Amygdala (tissue), 56 donors: ENCODE measurements around the gene FRMPD1.

Source experiments
- DNase-seq, 56 donors: peaks; one replicate each; lab custom pipeline; 2025; lab: John Stamatoyannopoulos, UW

Gene FRMPD1

GRCh38 chr9:37632479-37632878 is 18.3 kb upstream of the FRMPD1 start:
- no peak for DNase-seq

DNA sequence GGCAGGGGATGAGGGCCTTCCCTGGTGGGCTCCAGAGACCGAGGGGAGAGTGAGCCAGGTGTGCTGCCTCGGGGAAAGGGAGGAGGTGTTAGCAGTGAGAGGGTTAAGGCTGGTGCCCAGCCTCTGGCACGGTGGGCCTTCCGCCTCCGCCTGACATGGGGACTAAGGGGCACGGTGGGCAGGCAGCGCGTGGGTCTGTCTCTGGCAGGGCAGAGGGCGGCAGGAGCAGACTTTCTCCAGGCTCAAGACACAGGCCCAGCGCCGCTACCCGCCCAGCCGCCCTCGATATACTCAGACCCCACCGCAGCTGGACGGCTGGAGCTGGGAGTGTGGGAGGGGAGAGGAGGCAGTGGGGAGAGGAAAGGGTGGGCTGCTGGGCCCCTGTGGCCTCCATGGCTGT is 14.9 kb upstream of the FRMPD1 start:
- no peak for DNase-seq

GRCh38 chr9:37636511-37637448 is 14.0 kb upstream of the FRMPD1 start:
- no peak for DNase-seq

DNA sequence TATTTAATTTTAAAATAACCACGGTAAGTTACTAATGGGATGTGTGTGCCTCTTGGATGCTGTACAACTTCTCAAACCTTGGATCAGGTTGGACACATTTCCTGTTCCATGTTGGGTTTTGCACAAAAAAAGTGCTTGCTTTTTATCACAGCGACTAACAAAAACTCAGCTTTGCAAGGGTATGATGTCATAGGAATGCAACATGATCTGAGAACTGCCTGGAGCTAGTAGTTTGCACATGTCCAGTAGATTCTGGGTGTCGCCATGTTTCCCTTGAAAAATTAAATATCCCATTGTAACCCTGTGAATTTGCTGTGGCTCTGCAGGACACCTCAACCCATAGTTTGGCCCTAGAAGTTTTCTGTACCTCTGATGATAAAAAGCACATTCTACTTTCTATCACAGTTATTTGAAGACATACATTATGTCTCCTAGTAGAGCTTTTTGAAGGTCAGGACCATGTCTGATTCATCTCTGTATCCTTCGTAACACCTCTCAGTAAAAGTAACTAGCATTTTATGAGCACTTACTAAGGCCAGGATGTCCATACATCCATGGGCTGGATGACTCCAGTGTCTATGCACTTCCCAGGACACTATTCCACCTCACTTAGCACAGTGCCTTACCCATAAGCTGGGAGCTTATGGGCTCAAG is 11.5 kb upstream of the FRMPD1 start:
- no peak for DNase-seq

DNA sequence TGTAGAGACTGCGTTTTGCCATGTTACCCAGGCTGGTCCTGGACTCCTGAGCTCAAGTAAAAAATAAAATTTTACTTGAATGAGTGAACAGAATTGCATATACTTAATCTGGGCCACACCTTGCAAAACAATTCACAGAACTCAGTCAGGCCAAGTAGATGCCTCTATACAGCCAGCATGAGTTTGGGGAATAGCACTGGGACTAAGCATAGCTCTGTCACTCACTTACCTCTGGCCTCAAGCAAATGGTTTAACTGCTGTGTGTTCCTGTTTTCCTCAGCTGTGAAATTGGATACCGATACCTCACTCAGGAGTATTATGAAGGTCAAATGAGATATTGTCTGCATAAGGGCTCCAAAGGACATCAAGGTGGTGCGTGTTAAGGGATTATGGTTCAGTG is 10.9 kb upstream of the FRMPD1 start:
- no peak for DNase-seq

DNA sequence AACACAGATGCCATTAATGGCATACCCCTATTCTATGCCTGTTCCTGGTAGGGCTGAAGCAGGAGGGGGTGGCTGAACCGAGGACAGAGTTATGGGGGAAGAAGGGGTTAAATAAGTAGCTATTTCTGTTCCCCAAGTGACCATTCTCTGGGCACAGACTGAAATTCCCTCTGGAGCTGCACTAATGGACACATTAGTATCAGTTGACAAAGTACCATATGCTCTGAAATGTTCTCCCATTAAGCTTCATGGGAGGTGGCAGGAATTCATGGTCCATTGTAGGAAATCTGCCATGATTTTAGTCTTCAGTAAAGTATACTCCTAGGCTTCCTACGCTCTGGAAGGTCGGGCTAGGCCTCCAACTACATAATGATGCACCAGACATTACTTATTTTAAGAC is 10.5 kb upstream of the FRMPD1 start:
- no peak for DNase-seq

GRCh38 chr9:37641331-37641730 is 9.4 kb upstream of the FRMPD1 start:
- no peak for DNase-seq

DNA sequence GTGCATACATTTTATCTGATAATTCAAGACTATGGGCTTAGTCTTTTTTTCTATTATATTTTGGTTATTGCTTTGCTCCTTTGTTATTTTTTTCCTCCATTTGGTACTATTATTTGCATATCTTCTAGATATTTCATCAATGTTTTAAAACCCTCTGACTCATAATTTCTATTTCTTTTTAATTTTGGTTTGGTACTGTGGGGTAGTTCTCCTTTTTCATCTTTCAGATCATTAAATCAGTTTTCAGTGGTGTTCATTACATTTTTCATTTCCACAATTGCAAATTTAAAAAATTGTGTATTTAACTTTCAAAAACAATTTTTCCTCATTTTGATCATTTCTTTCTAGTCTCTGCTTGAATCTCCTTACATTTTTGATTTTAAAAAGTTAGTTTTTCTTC is 7.5 kb upstream of the FRMPD1 start:
- no peak for DNase-seq

- no peak for DNase-seq
Measured at GRCh38 chr9:37645903-37646506, 4.7 kb upstream of the FRMPD1 start.

DNA sequence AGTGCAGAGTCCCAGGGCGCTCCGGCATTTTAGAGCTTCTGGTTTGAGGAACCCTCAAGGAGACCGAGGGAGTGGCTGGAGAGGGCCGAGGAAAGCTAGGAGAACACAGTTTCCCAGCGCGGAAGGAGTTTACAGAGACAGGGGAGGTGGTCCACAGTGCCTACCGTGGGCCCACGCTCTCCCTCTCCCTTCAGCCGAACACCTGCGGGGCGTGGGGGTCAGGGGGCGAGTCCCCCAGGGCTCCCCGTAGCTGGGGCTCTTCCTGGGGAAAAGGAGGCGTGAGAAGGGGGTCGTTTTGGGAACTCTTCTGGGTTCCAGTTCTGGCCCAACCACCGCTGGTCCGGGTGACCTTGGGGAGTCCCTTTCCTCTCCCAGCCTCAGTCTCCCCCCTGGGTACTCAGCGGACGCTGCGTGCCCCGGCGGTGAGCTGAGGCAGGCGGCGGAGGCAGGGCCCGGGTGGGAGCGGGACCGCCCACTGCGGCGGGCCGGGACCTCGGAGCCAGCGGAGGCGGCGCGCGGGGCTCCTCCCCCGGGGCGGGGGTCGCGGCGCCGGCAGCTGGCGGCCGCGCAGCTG is 368 bp upstream of the FRMPD1 start:
- peak in 1 of 56 donors; percentile 31 for DNase-seq

DNA sequence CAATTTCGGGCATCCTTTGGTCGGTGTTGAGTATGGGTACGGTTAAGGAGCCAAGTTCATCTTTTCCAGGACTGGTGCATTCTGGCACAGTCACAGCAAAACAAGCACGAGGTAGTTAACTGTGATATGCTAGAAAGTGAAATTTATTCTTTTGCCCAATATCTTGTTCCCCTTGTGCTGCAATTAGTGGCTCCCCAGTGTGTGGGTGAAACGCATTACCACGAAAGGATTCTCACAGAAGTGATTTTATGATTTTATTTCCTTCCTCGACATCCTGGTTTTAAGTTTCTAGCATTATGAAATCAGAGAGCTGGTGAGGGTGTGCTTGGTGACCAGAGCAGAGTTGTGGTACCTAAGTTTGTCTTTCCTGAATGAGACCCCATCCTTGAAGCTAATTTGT is 1.5 kb downstream of the FRMPD1 start:
- no peak for DNase-seq

DNA sequence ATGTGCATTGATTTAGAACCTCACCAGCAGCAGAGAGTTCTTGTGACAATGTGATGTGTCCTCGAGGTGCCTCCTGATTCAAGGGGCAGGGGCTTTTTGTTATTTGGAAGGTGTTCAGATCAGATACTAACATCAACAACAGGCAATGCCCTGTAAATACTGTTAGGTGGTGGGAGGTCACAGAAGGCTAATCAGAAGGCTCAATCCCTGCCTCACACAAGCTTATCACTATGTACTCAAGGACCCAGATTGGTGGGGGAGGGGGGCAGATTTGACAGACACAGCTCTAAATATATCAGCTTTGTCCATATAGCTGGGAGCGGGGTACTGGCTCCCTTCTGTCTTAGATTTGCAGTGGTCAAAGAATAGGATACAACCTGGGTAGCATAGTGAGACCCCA is 2.6 kb downstream of the FRMPD1 start:
- no peak for DNase-seq

- no peak for DNase-seq
Measured at GRCh38 chr9:37656936-37657335, 6.2 kb downstream of the FRMPD1 start.

DNA sequence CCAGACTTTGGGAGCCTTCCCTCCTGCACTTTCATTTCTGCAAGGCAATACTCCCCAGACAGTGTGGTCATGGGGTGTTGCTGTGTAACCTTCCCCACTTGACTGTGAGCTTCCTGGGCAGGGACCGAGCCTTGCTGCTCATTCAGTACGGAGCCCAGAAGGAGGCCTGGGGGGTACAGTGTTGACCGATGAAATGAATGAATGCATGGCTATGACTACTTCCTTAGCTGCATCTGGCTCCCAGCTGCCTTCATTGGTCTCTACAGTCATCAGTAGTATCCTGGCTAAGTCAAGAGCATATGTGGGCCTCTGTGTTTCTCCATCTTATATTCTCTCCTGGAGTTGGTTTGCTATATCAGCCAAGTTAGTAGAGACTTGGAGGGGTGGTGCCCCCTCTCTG is 9.9 kb downstream of the FRMPD1 start:
- DNase-seq: no peak

DNA sequence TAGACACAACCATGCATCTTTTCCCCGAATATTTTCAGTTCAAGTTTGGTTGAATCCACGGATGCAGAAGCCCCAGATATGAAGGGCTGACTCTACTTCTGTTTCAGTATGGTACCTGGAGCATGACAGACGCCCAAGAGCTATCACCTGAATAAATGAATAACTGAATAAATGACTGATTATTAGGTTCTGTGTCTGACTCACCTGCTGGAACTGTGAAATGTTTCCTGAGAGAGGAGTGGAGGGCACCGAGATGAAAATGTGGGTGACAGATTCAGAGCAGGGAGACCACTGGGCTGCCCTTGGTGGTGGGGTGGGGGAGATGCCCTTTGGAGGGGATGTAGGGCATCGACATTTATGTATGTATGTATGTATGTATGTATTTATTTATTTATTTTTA is 13.2 kb downstream of the FRMPD1 start:
- DNase-seq: no peak

DNA sequence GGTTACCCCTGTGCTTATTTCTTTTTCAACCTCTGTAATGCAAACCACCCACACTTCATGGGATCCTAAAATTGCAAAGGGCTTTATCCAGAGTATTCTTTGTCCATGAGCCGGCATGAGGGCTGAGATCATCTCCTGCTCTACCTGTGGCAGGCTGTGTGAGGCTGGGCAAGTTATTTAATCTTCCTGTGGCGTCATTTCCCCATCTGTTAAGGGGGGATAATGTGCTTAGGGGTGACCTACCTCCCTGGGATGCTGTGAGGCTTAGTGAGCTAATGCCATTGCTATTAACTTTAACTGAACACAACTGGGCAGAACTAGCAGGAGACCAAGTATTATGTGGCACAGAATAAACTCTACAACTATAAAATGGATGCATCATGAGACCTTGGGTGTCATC is 17.0 kb downstream of the FRMPD1 start:
- no peak for DNase-seq

- no peak for DNase-seq
Measured at GRCh38 chr9:37668116-37668601, 17.4 kb downstream of the FRMPD1 start.

- DNase-seq: no peak
Measured at GRCh38 chr9:37669232-37669631, 18.5 kb downstream of the FRMPD1 start.

- peak in 1 of 56 donors; percentile 1 for DNase-seq
Measured at GRCh38 chr9:37675661-37676060, 24.9 kb downstream of the FRMPD1 start.

DNA sequence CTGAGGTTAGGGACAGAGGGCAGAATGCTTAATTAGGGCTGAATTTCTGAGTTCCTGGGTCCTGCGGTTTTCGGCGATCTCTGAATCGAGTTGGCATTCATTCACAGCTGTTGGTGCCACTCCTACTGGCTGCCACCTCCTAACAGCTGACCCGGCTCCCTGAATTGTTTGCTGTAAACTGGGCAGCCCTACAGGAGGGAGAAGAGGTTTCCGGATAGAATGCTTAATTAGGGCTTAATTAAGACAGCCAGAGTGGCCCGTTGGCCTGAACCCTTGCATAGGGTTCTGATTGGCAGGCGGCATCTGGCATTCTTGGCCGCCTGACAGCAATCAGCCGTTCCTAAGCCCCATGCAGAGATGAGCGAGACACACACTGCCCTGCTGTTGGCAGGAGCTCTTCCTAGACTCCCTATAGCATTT is 25.7 kb downstream of the FRMPD1 start:
- DNase-seq: peak in 51 of 56 donors; percentile 5 to 83 (median 43)

DNA sequence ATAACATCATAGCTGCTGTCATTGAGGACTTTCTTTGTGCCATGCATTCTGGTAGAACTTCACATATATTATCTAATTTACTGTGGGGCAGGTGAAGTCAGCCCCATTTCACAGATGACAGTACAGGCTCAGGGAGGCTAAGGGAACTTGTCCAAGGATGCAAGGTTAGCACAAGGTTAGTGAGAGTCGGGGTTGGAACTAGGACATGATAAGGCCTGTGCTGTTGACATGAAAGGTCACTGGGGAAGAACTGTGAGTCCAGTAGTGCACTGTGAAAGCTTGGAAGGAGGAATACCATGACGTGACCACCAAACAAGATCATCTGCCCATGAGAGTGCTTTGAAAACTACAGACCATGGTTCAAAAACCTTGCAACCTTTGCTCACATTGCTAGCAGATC is 26.7 kb downstream of the FRMPD1 start:
- no peak for DNase-seq
